Panc1 (cell line): ENCODE results near the gene CEP104. TPM values are rescaled to one million over a fixed set of nuclear protein-coding genes. Genes with fewer than 3 reads are reported as not detected.

Source experiments
- ATAC-seq: fragments of 200-7000 bp; cut with Tn5 transposase; 2 replicates; pipeline ENCODE4 v1.9.1; 2020; ENCODE audit warnings: mild to moderate bottlenecking, moderate library complexity
- BruUV-seq: library from RNA; stranded (reverse); fragments of 400-500 nt; replicated peaks from 2 replicates; lab custom pipeline; 2021; lab: Mats Ljungman, UMichigan
- CTCF ChIA-PET: fragments of 300-600 bp; sonication (Branson Sonifier 250); formaldehyde crosslinking; loops from one replicate; lab custom pipeline; 2022; ENCODE audit warnings: antibody characterized with exemption; lab: Charles Lee
- POLR2A ChIA-PET: fragments of 300-600 bp; sonication (Branson Sonifier 250); formaldehyde crosslinking; loops from one replicate; lab custom pipeline; 2022; ENCODE audit warnings: antibody characterized with exemption; lab: Charles Lee
- DNase-seq: peaks from one replicate; pipeline ENCODE4 v3.0.0-alpha.2; 2010; ENCODE audit warnings: low read depth, low spot score
- H3K27ac ChIP-seq: 2 replicates; pipeline ENCODE4 v1.5.1; 2011; ENCODE audit warnings: mild to moderate bottlenecking, low read length, inconsistent platforms
- H3K27me3 ChIP-seq: fragments of 200-500 bp; sonication (Bioruptor generic); 2 replicates; pipeline ENCODE4 v1.6.0; 2014; ENCODE audit warnings: low read length, inconsistent platforms; ENCODE audit not compliant: control insufficient read depth, insufficient read depth
- H3K36me3 ChIP-seq: fragments of 200-500 bp; sonication (Bioruptor generic); 2 replicates; pipeline ENCODE4 v1.5.1; 2014; ENCODE audit warnings: inconsistent platforms, mild to moderate bottlenecking, low read length, moderate library complexity; ENCODE audit not compliant: control insufficient read depth, insufficient read depth
- H3K4me1 ChIP-seq: 2 replicates; pipeline ENCODE4 v1.5.1; 2011; ENCODE audit warnings: inconsistent platforms, mild to moderate bottlenecking, low read length, moderate library complexity; ENCODE audit not compliant: control insufficient read depth, insufficient read depth
- H3K4me3 ChIP-seq, 2 experiments: 2 replicates each; pipeline ENCODE4 v1.5.1; 2011 to 2012; ENCODE audit warnings: low read depth in 2 of 2, low read length in 2 of 2, mild to moderate bottlenecking in 2 of 2, inconsistent platforms in 1 of 2, moderate library complexity in 1 of 2
- H3K9me3 ChIP-seq: fragments of 200-500 bp; sonication (Bioruptor generic); 2 replicates; pipeline ENCODE4 v1.5.1; 2014; ENCODE audit warnings: low read depth, mild to moderate bottlenecking, inconsistent platforms, low read length, moderate library complexity; ENCODE audit not compliant: control insufficient read depth, insufficient read depth
- CTCF ChIP-seq: fragments of 450-650 bp; IDR thresholded peaks from 2 replicates; pipeline ENCODE4 v1.5.1; 2017; ENCODE audit warnings: mild to moderate bottlenecking
- POLR2AphosphoS5 ChIP-seq: IDR thresholded peaks from 2 replicates; pipeline ENCODE4 v1.6.1; 2012; ENCODE audit warnings: mild to moderate bottlenecking, low read depth, low read length, moderate library complexity
- SIN3A ChIP-seq: IDR thresholded peaks from 2 replicates; pipeline ENCODE4 v1.6.1; 2012; ENCODE audit warnings: low read depth, mild to moderate bottlenecking, low read length, moderate library complexity, borderline replicate concordance; ENCODE audit not compliant: insufficient read depth
- TCF7L2 ChIP-seq: IDR thresholded peaks from 2 replicates; pipeline ENCODE4 v1.6.1; 2011; ENCODE audit warnings: mild to moderate bottlenecking, low read depth, low read length, inconsistent platforms
- in situ Hi-C: cut with HindIII; loops from 2 replicates; pipeline ENCODE4 v1.10.0; 2016; ENCODE audit warnings: low sequenced_read_pairs, low pct_unique_long_range_greater_than_20kb
- intact Hi-C: fragments of 100-400 bp; cut with micrococcal nuclease; formaldehyde crosslinking; loops from one replicate; pipeline ENCODE4 v1.10.0; 2022; ENCODE audit not compliant: unreplicated experiment
- total RNA-seq: library from RNA; stranded (reverse); gene quantifications from one replicate; pipeline ENCODE4 v1.2.1, GENCODE V29; 2021; ENCODE audit not compliant: unreplicated experiment
- TF ChIP-seq, protein P1 (sequence below), 2 experiments: IDR thresholded peaks; 2 replicates each; pipeline ENCODE4 v1.6.1; 2011 to 2012; ENCODE audit warnings: low read depth in 2 of 2, control low read depth in 1 of 2, low read length in 1 of 2, mild to moderate bottlenecking in 1 of 2, moderate library complexity in 1 of 2; ENCODE audit not compliant: insufficient read depth in 1 of 2

The CEP104 gene
- total RNA-seq, 1 experiment from 2014 or later, result 52.0 TPM

DNA sequence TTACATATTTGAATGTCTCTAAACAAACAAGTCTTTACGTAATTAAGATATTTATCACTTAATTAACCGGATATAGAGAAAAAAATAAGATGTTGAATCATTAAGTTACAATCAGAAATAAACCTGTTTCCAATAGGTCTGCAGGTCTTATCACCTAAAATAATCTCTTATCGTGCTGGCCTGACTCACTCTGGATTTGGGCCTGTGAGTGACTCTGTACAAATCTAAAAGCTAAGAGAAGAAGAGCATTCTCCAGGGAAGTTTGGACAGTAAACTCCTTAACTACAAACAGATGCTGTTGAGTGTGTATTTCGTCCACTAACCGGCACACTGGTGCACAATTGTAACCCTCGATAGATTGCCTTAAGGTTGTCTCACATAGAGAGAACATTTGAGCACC, 25.3 kb downstream of the CEP104 start:
- no peaks in the 10 kb centered on the region for H3K4me1 ChIP-seq
- no TSS peak for BruUV-seq
- H3K27me3 ChIP-seq, result no peaks in the 10 kb centered on the region
- H3K36me3 ChIP-seq, result peaks cover 3% of the 10 kb centered on the region; the same call in 1 of the 2 replicates
- POLR2A ChIA-PET, result no interaction called here
- ATAC-seq (no peak), DNase-seq (no peak)
- in situ Hi-C loops (no loop called here), intact Hi-C loops (no loop called here)
- no peak overlapping the region for H3K4me3 ChIP-seq
- H3K9me3 ChIP-seq, result no peaks in the 10 kb centered on the region; the same call in 1 of the 2 replicates
- TF ChIP-seq SIN3A (no peak), POLR2AphosphoS5 (no peak), TCF7L2 (no peak), CTCF (no peak)
- TF ChIP-seq, protein P1, sequence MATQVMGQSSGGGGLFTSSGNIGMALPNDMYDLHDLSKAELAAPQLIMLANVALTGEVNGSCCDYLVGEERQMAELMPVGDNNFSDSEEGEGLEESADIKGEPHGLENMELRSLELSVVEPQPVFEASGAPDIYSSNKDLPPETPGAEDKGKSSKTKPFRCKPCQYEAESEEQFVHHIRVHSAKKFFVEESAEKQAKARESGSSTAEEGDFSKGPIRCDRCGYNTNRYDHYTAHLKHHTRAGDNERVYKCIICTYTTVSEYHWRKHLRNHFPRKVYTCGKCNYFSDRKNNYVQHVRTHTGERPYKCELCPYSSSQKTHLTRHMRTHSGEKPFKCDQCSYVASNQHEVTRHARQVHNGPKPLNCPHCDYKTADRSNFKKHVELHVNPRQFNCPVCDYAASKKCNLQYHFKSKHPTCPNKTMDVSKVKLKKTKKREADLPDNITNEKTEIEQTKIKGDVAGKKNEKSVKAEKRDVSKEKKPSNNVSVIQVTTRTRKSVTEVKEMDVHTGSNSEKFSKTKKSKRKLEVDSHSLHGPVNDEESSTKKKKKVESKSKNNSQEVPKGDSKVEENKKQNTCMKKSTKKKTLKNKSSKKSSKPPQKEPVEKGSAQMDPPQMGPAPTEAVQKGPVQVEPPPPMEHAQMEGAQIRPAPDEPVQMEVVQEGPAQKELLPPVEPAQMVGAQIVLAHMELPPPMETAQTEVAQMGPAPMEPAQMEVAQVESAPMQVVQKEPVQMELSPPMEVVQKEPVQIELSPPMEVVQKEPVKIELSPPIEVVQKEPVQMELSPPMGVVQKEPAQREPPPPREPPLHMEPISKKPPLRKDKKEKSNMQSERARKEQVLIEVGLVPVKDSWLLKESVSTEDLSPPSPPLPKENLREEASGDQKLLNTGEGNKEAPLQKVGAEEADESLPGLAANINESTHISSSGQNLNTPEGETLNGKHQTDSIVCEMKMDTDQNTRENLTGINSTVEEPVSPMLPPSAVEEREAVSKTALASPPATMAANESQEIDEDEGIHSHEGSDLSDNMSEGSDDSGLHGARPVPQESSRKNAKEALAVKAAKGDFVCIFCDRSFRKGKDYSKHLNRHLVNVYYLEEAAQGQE (IDR thresholded peaks at IDR 0.05; ENCODE audit: insufficient read depth in 1 of 2, low read depth in 2 of 2, low read length in 1 of 2), result no peak
- CTCF ChIA-PET, result no interaction called here
- H3K27ac ChIP-seq, result no peak overlapping the region

DNA sequence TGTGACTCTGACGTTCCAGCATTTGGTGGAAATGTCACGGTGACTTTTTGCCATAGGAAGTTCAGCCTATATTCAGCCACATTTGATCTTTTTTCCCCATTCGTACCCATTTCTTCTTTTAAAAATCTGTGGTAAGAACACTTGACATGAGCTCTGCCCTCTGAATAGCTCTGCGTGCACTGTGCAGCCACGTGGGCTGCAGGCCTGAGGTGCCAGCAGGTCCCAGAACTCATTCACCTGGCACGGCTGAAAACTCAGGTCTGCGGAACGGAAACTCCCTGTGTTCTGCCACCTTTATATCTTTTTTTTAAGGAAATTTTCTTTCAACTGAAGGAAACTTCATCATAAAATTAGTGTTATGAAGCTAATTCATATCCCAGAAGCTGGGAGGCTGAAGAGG, 28.6 kb downstream of the CEP104 start:
- in situ Hi-C loops, result no loop called here
- no peak for DNase-seq
- POLR2A ChIA-PET, result no interaction called here
- H3K9me3 ChIP-seq, result no peaks in the 10 kb centered on the region
- CTCF ChIA-PET, result no interaction called here
- H3K36me3 ChIP-seq, result peaks cover 3% of the 10 kb centered on the region; the same call in 1 of the 2 replicates
- BruUV-seq, result no TSS peak
- ATAC-seq, result no peak
- no peak overlapping the region for H3K27ac ChIP-seq
- intact Hi-C loops, result no loop called here
- H3K4me1 ChIP-seq, result no peaks in the 10 kb centered on the region
- H3K27me3 ChIP-seq, result no peaks in the 10 kb centered on the region
- no peak overlapping the region for H3K4me3 ChIP-seq
- TF ChIP-seq TCF7L2, result no peak

DNA sequence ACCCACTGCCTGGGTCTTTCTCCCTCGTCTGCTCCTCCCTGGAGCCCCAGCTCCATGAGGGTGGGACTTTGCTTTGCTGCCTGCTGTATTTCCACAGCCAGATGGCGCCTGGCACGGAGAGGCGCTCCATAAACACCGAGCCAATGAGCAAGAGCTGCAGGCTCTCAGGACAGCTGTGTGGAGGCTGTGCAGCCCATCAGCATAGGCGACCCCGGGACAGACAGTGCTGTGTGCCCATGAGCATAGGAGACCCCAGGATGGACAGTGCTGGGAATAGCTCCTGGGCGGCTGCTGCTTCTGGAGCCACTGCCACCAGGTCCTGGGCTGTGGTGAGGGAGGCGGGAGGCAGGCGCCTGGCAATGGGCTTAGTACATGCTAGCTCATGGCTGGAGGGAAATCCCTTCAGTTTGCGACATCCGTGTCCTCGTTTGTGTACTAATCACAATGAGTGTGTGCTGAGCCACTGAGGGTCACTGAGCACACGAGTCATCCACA, 29.2 kb downstream of the CEP104 start:
- ChIA-PET POLR2A (no interaction called here), CTCF (interaction anchor here (0.7 kb wide), 1 partner anchor 17 kb away, joined by 3 read pairs; no protein-coding TSS in a partner anchor)
- ATAC-seq (peak; percentile 65; the same call in 1 of the 2 replicates), DNase-seq (no peak)
- intact Hi-C loops, result no loop called here
- in situ Hi-C loops, result no loop called here
- Histone ChIP-seq H3K36me3 (peaks cover 3% of the 10 kb centered on the region; the same call in 1 of the 2 replicates), H3K27me3 (no peaks in the 10 kb centered on the region), H3K4me1 (no peaks in the 10 kb centered on the region), H3K4me3 (no peak overlapping the region), H3K27ac (no peak overlapping the region), H3K9me3 (no peaks in the 10 kb centered on the region)
- TF ChIP-seq POLR2AphosphoS5 (no peak), SIN3A (no peak), TCF7L2 (no peak), CTCF (no peak; the same call in 1 of the 2 replicates)
- TF ChIP-seq, protein P1 (IDR thresholded peaks at IDR 0.05; ENCODE audit: insufficient read depth in 1 of 2, low read depth in 2 of 2, low read length in 1 of 2), result no peak
- BruUV-seq, result no TSS peak
